WTC11 (cell line): ENCODE data around the gene CYP51A1.

Experiments
- GRHL2 ChIP-seq: fragments of 250-450 bp; sonication (Bioruptor Pico); IDR thresholded peaks from 2 replicates; pipeline ENCODE4 v1.8.0; 2022; ENCODE audit warnings: mild to moderate bottlenecking, moderate library complexity; ENCODE audit not compliant: insufficient replicate concordance, severe bottlenecking
- JUN ChIP-seq: sonication (generic); formaldehyde crosslinking; IDR thresholded peaks from 2 replicates; pipeline ENCODE4 v1.8.0; 2023; ENCODE audit warnings: mild to moderate bottlenecking, missing genetic modification reagents
- NFATC4 ChIP-seq: fragments of 250-450 bp; sonication (Bioruptor Pico); IDR thresholded peaks from 2 replicates; pipeline ENCODE4 v1.9.0; 2021; ENCODE audit warnings: mild to moderate bottlenecking
- RELA ChIP-seq: sonication (generic); formaldehyde crosslinking; IDR thresholded peaks from 2 replicates; pipeline ENCODE4 v1.8.1; 2022; ENCODE audit warnings: missing genetic modification reagents, mild to moderate bottlenecking, borderline replicate concordance
- TCF7 ChIP-seq: sonication (generic); formaldehyde crosslinking; IDR thresholded peaks from 2 replicates; pipeline ENCODE4 v1.8.0; 2022; ENCODE audit warnings: mild to moderate bottlenecking, low read depth, missing genetic modification reagents, moderate library complexity
- TF ChIP-seq, protein P1 (sequence below): fragments of 200-600 bp; IDR thresholded peaks from 2 replicates; pipeline ENCODE4 v1.8.0; 2022; ENCODE audit warnings: antibody characterized with exemption
- TF ChIP-seq, protein P2 (sequence below): sonication (generic); formaldehyde crosslinking; conservative IDR thresholded peaks from 2 replicates; pipeline ENCODE4 v1.8.1; 2022; ENCODE audit warnings: mild to moderate bottlenecking, missing genetic modification reagents
- TF ChIP-seq, protein P3 (sequence below): sonication (generic); formaldehyde crosslinking; IDR thresholded peaks from 2 replicates; pipeline ENCODE4 v1.8.0; 2022; ENCODE audit warnings: mild to moderate bottlenecking, missing genetic modification reagents

DNA sequence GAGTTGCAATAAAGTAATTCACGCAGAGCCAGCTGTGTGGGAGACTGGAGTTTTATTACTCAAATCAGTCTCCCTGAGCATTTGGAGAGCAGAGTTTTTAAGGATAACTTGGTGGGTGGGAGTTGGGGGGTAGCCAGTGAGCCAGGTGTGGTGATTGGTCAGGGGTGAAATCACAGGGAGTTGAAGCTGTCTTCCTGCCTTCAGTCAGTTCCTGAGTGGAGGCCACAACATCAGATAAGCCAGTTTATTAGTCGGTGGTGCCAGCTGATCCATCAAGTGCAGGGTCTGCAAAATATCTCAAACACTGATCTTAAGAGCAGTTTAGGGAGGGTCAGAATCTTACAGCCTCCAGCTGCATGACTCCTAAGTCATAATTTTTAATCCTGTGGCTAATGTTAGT lies 3.3 kb upstream of the CYP51A1 start:
- TF ChIP-seq TCF7 (CRISPR knock-in tag) (no peak), JUN (CRISPR knock-in tag) (no peak), NFATC4 (CRISPR knock-in tag) (no peak), RELA (no peak), GRHL2 (CRISPR knock-in tag) (no peak)
- TF ChIP-seq, protein P1, sequence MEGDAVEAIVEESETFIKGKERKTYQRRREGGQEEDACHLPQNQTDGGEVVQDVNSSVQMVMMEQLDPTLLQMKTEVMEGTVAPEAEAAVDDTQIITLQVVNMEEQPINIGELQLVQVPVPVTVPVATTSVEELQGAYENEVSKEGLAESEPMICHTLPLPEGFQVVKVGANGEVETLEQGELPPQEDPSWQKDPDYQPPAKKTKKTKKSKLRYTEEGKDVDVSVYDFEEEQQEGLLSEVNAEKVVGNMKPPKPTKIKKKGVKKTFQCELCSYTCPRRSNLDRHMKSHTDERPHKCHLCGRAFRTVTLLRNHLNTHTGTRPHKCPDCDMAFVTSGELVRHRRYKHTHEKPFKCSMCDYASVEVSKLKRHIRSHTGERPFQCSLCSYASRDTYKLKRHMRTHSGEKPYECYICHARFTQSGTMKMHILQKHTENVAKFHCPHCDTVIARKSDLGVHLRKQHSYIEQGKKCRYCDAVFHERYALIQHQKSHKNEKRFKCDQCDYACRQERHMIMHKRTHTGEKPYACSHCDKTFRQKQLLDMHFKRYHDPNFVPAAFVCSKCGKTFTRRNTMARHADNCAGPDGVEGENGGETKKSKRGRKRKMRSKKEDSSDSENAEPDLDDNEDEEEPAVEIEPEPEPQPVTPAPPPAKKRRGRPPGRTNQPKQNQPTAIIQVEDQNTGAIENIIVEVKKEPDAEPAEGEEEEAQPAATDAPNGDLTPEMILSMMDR: no peak
- TF ChIP-seq, protein P2, sequence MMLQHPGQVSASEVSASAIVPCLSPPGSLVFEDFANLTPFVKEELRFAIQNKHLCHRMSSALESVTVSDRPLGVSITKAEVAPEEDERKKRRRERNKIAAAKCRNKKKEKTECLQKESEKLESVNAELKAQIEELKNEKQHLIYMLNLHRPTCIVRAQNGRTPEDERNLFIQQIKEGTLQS: no peak
- TF ChIP-seq, protein P3, sequence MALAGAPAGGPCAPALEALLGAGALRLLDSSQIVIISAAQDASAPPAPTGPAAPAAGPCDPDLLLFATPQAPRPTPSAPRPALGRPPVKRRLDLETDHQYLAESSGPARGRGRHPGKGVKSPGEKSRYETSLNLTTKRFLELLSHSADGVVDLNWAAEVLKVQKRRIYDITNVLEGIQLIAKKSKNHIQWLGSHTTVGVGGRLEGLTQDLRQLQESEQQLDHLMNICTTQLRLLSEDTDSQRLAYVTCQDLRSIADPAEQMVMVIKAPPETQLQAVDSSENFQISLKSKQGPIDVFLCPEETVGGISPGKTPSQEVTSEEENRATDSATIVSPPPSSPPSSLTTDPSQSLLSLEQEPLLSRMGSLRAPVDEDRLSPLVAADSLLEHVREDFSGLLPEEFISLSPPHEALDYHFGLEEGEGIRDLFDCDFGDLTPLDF (CRISPR knock-in tag): no peak
